LNCAP (cell line): ENCODE measurements around the gene SFTPD.

Experiments
- TF ChIP-seq, protein P1 (sequence below): fragments of 450-650 bp; IDR thresholded peaks from 2 replicates; pipeline ENCODE4 v1.5.1; 2017; ENCODE audit warnings: mild to moderate bottlenecking

SFTPD gene

DNA sequence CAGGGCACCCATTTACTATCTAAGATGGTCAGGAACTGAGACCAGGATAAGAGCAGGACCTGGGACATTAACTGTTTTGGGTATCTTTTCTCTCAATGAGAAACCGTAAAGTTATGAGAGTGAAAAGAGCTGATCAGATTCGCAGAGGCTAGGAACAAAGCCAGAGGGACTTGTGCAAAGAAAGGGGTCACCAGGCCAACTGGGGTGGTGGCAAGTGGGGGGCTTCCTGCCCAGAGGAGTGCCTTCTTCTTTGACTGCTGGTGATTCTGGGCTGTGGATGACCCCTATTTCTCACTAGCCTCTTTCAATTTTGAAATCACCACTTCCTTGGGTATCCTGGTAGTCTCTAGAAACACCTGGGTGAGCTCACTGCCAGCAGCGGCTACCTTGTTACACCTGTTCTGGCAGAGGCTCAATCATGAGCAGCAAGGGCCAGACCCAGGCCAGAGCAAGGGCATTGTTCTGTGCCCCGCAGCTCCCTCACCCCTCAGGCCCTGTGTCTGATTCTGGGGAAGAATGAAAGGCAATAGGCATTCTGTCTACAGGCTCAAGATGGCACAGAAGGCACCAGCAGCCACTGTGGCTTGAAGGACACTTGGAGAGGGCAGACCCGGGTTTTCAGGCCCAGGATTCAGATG, 999 bp downstream of the SFTPD start:
- TF ChIP-seq, protein P1, sequence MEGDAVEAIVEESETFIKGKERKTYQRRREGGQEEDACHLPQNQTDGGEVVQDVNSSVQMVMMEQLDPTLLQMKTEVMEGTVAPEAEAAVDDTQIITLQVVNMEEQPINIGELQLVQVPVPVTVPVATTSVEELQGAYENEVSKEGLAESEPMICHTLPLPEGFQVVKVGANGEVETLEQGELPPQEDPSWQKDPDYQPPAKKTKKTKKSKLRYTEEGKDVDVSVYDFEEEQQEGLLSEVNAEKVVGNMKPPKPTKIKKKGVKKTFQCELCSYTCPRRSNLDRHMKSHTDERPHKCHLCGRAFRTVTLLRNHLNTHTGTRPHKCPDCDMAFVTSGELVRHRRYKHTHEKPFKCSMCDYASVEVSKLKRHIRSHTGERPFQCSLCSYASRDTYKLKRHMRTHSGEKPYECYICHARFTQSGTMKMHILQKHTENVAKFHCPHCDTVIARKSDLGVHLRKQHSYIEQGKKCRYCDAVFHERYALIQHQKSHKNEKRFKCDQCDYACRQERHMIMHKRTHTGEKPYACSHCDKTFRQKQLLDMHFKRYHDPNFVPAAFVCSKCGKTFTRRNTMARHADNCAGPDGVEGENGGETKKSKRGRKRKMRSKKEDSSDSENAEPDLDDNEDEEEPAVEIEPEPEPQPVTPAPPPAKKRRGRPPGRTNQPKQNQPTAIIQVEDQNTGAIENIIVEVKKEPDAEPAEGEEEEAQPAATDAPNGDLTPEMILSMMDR = no peak

DNA sequence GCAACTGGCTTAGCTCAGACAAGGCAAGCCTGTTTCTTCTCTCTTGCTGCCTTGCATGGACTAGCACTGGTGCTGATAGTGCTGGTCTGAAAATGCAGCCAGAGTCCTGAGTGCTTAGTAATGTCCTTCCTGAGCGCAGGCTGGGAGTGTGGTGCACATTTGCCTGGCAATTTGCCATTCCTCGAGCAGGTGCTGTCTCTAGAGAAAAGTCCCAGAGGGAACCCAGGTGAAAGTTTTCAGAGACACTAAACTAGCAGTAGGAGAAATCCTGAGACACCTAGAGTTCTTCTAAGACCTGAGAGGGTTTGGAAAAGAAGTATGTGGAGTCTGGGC, 1.9 kb downstream of the SFTPD start:
- TF ChIP-seq, protein P1 = no peak

DNA sequence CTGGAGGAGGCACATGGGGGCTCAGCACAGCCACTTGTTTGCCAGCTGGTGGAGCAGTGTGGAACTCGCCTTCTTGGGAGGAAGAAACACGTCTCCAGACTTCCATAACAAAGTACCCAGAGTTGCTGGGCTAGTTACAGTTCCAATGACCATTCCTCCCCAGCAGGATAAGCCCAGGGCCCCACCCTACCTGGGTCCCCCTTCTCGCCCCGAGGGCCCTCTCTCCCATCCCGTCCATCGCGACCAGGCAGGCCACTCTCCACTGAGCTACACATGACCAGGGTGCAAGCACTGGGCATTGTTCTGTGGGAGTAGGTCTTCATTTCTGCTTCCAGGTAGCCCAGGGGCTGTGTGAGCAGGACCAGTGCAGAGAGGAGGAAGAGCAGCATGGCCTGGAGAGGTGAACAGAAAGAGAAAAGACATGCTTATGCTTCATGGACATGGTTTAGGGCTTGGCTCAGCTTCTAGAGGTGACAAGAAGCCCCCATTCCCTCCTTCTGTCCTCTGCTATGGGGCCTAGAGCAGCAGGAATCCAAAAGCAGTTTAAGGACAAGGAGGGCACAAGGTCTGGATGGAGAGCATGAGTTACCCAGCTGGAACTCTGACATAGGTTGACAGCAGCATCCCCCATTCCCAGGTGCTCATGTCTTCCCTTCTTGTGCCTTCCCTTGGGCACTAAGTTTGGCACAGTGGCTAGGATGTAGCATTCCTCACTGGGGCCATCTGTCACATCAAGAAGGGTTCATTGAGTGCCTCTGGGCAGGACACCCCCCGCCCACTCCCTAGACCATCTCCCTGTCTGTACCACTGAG, 2.4 kb downstream of the SFTPD start:
- TF ChIP-seq, protein P1 = no peak

DNA sequence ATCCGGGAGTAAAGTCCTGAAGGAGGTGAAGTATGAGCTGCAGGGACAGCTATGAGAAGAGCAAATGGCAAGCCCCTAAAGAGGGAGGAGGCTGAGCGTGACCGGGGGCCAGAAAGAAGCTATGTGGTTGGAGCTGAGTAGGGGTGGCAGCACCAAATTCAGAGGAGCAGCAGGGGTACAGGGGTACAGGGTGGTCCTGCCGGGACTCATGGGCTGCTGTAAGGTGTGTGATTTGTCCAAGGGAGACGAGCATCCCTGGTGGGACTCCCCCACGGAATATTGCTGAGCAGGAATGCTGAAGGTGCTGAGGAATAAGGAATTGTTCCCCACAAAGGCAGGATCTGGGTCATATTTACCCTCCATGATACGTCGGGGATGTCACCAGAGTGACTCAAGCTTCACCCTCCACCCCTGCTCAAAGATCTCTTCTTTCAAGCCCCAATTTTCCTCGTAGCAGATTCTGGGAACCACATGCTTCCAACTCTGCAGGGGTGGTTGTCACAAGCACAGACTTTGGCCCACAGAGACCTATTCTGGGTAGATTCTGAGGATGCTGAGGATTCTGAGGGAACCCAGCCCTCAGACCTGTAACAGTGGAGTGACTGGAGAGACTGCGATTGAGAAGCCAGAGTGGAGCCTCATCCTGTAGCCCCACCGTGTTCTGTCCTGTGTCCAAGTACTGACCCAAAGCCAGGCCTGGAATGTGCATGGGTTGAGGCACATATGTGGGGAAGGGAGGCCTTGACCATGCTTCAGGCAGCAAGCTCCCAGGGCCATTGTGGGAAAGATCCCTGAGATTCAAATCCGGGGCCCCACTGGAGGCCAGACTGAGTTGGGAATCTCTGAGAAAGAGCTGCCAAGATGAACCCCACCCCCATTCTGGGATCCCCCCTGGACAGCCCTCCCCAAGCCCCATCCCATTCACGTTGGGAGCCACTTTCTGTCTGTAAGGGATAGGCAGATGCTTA, 4.2 kb downstream of the SFTPD start:
- TF ChIP-seq, protein P1 = no peak

GRCh38 chr10:79943871-79944270, 5.0 kb downstream of the SFTPD start:
- TF ChIP-seq, protein P1 = no peak

GRCh38 chr10:79942261-79943185, 6.4 kb downstream of the SFTPD start:
- TF ChIP-seq, protein P1 = no peak
